Ascending aorta (tissue), 2 donors: ENCODE results near the gene PAPPA2. TPM values are rescaled to one million over a fixed set of nuclear protein-coding genes. Genes with fewer than 3 reads are reported as not detected.
"Not testable (repeated sequence)": the region's sequence is repeated elsewhere in the genome, so short reads cannot be mapped to it uniquely, and the experiment has no call there.

Source experiments
- DNase-seq, 2 donors: peaks; one replicate each; pipeline ENCODE4 v3.0.0-alpha.2; 2019; ENCODE audit warnings: low spot score in 2 of 2
- H3K27ac ChIP-seq, 2 donors: fragments of 200-600 bp; sonication (generic); one replicate each; pipeline ENCODE4 v1.5.1; 2016 to 2017; ENCODE audit warnings: mild to moderate bottlenecking in 1 of 2
- H3K27me3 ChIP-seq: fragments of 200-600 bp; sonication (generic); one replicate; pipeline ENCODE4 v1.5.1; 2017
- H3K36me3 ChIP-seq, 2 donors: fragments of 200-600 bp; sonication (generic); one replicate each; pipeline ENCODE4 v1.5.1; 2016
- H3K4me1 ChIP-seq, 2 donors: fragments of 200-600 bp; sonication (generic); one replicate each; pipeline ENCODE4 v1.5.1; 2016 to 2017; ENCODE audit warnings: mild to moderate bottlenecking in 1 of 2
- H3K4me3 ChIP-seq, 2 donors: fragments of 200-600 bp; sonication (generic); one replicate each; pipeline ENCODE4 v1.5.1; 2016 to 2017; ENCODE audit warnings: mild to moderate bottlenecking in 1 of 2
- H3K9me3 ChIP-seq, 2 donors: fragments of 200-600 bp; sonication (generic); one replicate each; pipeline ENCODE4 v1.5.1; 2016
- intact Hi-C: fragments of 100-400 bp; cut with DNase I; formaldehyde crosslinking; loops from one replicate; pipeline ENCODE4 v1.15.1; 2023
- total RNA-seq: library from RNA; depleted of rRNA; stranded (reverse); fragments of >200 nt; gene quantifications from one replicate; pipeline ENCODE4 v1.1.0, GENCODE V29; 2016
- TF ChIP-seq, protein P1 (sequence below), 3 experiments: fragments of 200-600 bp in 2 of 3; fragments of 450-650 bp in 1 of 3; sonication (generic) in 2 of 3; IDR thresholded peaks; one replicate each; pipeline ENCODE4 v1.5.1; 2016 to 2019; ENCODE audit warnings: antibody characterized with exemption in 3 of 3, mild to moderate bottlenecking in 1 of 3, moderate library complexity in 1 of 3

The PAPPA2 gene
- total RNA-seq, 1 donor from 2014 or later: 2.9 TPM

DNA sequence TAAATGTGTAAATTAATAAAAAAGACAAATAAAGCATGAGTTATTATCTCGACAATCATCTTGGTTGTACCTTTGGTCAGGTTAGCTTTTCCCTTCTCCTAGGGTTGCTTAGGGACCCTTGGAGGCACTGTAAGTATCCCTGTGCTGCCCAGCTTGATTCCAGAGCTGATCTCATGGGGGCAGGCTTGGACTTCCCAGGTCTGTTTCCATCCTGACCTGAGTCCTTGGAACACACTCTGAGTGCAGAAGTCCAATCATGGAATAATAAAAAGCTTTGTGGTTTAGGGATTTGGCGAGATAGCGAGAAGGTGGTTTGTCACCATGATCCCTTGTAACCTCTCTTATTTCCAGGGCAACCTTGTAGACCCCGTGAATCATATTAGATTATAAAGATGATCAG lies 18.7 kb upstream of the PAPPA2 start:
- no peak overlapping the region for H3K4me3 ChIP-seq
- H3K27ac ChIP-seq: no peak overlapping the region
- H3K9me3 ChIP-seq: no peaks in the 10 kb centered on the region
- no peaks in the 10 kb centered on the region for H3K36me3 ChIP-seq
- no peaks in the 10 kb centered on the region for H3K4me1 ChIP-seq
- TF ChIP-seq, protein P1, sequence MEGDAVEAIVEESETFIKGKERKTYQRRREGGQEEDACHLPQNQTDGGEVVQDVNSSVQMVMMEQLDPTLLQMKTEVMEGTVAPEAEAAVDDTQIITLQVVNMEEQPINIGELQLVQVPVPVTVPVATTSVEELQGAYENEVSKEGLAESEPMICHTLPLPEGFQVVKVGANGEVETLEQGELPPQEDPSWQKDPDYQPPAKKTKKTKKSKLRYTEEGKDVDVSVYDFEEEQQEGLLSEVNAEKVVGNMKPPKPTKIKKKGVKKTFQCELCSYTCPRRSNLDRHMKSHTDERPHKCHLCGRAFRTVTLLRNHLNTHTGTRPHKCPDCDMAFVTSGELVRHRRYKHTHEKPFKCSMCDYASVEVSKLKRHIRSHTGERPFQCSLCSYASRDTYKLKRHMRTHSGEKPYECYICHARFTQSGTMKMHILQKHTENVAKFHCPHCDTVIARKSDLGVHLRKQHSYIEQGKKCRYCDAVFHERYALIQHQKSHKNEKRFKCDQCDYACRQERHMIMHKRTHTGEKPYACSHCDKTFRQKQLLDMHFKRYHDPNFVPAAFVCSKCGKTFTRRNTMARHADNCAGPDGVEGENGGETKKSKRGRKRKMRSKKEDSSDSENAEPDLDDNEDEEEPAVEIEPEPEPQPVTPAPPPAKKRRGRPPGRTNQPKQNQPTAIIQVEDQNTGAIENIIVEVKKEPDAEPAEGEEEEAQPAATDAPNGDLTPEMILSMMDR (IDR thresholded peaks at IDR 0.05): no peak
- H3K27me3 ChIP-seq: no peaks in the 10 kb centered on the region
- no peak for DNase-seq
- intact Hi-C loops: no loop called here

- intact Hi-C loops: no loop called here
These were observed 17.6 kb upstream of the PAPPA2 start for GRCh38 chr1:176445402-176445801.

GRCh38 chr1:176448340-176448739 lies 14.6 kb upstream of the PAPPA2 start:
- no peak overlapping the region for H3K4me3 ChIP-seq
- no peaks in the 10 kb centered on the region for H3K27me3 ChIP-seq
- TF ChIP-seq, protein P1 (IDR thresholded peaks at IDR 0.05): no peak
- no peaks in the 10 kb centered on the region for H3K4me1 ChIP-seq
- H3K27ac ChIP-seq: no peak overlapping the region
- H3K9me3 ChIP-seq: no peaks in the 10 kb centered on the region
- no peak for DNase-seq
- intact Hi-C loops: no loop called here
- H3K36me3 ChIP-seq: no peaks in the 10 kb centered on the region

More at GRCh38 chr1:176445402-176445801, 17.6 kb upstream of the PAPPA2 start:
- Histone ChIP-seq H3K36me3 (no peaks in the 10 kb centered on the region), H3K27me3 (no peaks in the 10 kb centered on the region), H3K27ac (no peak overlapping the region), H3K4me3 (no peak overlapping the region), H3K4me1 (no peaks in the 10 kb centered on the region), H3K9me3 (no peaks in the 10 kb centered on the region)
- TF ChIP-seq, protein P1 (IDR thresholded peaks at IDR 0.05): no peak
- no peak for DNase-seq

GRCh38 chr1:176450526-176450925 lies 12.4 kb upstream of the PAPPA2 start:
- intact Hi-C loops: no loop called here
- no peak overlapping the region for H3K4me3 ChIP-seq
- TF ChIP-seq, protein P1 (IDR thresholded peaks at IDR 0.05): no peak

GRCh38 chr1:176451741-176452140 lies 11.2 kb upstream of the PAPPA2 start:
- H3K9me3 ChIP-seq, H3K27ac ChIP-seq, H3K4me1 ChIP-seq, H3K27me3 ChIP-seq, DNase-seq, H3K36me3 ChIP-seq, intact Hi-C loops, H3K4me3 ChIP-seq: not testable (repeated sequence)

More at GRCh38 chr1:176450526-176450925, 12.4 kb upstream of the PAPPA2 start:
- H3K4me1 ChIP-seq: no peaks in the 10 kb centered on the region
- no peaks in the 10 kb centered on the region for H3K27me3 ChIP-seq
- H3K27ac ChIP-seq: no peak overlapping the region
- H3K36me3 ChIP-seq: no peaks in the 10 kb centered on the region
- H3K9me3 ChIP-seq: no peaks in the 10 kb centered on the region
- DNase-seq: no peak

DNA sequence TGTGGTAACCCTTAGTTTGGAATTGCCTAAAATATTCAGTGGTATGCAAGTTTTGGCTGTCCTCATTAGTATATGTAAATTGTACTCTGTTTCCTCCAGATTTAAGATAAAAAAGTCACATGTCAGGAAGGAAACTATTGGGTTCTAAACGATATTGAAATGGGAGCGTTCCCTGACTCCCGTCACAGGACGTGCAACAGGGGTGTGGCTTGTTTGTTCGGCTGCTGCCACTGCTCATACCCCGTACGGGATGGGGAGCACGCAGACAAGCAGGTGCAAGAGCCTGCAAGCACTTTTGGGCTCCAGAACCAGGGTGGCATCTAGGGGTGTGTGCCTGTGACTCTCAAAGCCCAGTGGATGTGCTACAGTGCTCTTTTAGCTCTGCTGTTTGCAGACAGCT lies 6.2 kb upstream of the PAPPA2 start:
- Histone ChIP-seq H3K4me1 (no peaks in the 10 kb centered on the region), H3K4me3 (no peak overlapping the region), H3K27ac (no peak overlapping the region), H3K9me3 (no peaks in the 10 kb centered on the region), H3K27me3 (no peaks in the 10 kb centered on the region), H3K36me3 (no peaks in the 10 kb centered on the region)
- intact Hi-C loops: no loop called here
- no peak for DNase-seq
- TF ChIP-seq, protein P1 (IDR thresholded peaks at IDR 0.05): no peak
